GM18873 (cell line): ENCODE measurements around the gene ARHGEF40.
A peak's percentile ranks its signal among the peaks of the same experiment; 100 is the strongest.

Experiments used
- ATAC-seq: cut with Tn5 transposase; IDR thresholded peaks from one replicate; pipeline ENCODE4 v1.9.1; 2021; ENCODE audit warnings: mild to moderate bottlenecking, moderate library complexity, moderate number of reproducible peaks; ENCODE audit not compliant: unreplicated experiment, low FRiP score

The ARHGEF40 gene

DNA sequence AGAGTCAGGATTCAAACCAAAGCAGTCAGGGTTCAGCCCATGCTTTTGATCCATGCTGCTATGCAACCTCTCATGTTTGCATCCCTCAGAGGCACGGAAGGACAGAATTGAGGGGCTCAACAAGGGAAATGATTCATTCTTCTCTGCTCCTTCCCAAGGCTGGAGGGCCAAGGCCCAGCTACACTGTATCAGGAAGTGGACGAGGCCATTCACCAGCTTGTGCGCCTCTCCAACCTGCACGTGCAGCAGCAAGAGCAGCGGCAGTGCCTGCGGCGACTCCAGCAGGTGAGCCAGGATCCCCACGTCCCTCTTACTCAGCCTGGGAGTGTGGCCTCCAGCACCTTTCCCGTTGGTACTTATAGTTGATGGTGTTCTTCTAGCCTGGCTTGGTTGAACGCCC lies 8.6 kb downstream of the ARHGEF40 start:
- no peak for ATAC-seq

DNA sequence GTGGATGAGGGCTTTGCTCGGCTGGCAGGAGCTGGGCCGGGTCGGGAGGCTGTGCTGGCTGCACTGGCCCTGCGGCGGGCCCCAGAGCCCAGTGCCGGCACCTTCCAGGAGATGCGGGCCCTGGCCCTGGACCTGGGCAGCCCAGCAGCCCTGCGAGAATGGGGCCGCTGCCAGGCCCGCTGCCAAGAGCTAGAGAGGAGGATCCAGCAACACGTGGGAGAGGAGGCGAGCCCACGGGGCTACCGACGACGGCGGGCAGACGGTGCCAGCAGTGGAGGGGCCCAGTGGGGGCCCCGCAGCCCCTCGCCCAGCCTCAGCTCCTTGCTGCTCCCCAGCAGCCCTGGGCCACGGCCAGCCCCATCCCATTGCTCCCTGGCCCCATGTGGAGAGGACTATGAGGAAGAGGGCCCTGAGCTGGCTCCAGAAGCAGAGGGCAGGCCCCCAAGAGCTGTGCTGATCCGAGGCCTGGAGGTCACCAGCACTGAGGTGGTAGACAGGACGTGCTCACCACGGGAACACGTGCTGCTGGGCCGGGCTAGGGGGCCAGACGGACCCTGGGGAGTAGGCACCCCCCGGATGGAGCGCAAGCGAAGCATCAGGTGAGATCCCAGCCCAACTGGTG lies 11.5 kb downstream of the ARHGEF40 start:
- ATAC-seq: no peak

DNA sequence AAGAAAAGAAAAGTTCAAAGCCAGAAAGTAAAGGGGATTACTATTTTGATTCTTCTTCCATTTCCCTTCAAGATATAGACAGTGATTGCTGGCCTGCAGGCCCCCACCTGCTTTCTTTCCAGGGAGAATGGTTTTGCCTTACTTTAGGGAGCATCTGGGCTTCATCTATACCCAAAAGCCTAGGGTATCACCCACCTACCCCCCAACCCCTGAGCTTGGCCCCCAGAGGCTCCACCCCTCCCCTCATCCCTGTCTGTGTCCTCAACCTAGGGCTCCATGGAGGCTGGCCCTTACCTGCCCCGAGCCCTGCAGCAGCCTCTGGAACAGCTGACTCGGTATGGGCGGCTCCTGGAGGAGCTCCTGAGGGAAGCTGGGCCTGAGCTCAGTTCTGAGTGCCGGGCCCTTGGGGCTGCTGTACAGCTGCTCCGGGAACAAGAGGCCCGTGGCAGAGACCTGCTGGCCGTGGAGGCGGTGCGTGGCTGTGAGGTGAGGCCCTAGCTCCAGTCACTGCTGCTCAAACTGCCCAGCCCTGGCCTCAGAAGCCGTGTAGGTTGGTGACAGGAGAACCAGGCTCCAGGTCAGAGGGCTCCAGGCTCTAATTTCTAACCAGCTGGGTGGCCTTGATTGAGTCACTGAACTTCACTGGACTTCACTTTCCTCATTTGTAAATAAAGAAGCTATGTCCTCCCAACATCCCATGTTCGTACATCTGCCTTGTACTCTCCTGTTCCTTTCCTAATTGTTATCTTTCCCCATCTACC lies 13.6 kb downstream of the ARHGEF40 start:
- ATAC-seq: no peak

DNA sequence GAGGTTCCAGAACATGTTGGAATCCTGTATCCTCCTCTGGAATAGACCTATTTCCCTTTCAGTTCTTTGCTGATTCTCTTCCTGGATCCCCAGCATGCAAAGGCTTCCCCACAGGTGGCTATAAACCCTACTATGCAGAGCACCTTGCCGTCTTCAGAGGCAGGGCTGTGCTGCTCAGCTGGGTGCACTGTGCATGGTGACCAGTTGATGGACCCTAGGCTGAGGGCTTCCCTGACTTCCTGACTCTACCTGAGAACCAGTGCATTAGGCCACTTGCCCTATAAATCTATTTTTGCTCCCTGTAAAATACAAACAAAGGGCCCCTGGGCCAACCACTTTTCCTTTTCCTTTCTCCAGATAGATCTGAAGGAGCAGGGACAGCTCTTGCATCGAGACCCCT lies 14.3 kb downstream of the ARHGEF40 start:
- ATAC-seq: no peak

DNA sequence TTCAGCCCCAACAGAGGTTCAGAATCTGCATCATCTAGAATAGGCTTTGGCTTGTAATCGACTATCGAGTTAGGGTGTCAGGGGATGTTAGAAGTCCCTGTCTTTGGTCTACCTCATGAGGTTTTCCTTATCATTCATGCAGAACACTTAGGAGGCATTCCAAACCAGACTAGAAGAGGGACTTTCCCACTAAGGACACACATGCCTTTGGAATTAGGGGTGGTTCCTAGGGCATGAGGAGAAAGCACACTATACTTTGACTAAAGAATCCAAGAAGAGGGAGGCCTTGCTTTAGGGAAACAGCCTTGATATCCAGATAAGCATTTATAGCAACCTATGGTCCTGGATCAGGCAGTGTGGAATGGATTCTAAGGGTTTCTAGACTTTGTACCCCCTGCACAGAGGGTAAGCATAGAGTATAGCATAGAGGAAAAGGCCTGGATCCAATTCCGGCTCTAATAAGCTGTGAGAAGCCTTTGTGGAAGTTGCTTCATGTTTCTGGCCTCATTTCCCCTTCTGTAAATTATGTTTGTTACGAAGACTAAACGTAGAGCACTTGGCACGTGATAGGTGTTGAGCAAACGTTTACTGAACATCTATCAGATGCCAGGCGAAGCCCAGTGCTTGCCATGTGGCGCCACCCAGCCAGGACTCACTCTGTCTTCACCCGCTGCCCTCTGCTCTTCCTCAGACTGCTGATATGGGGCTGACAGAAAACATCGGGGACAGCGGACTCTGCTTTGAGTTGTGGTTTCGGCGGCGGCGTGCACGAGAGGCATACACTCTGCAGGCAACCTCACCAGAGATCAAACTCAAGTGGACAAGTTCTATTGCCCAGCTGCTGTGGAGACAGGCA lies 15.1 kb downstream of the ARHGEF40 start:
- no peak for ATAC-seq

DNA sequence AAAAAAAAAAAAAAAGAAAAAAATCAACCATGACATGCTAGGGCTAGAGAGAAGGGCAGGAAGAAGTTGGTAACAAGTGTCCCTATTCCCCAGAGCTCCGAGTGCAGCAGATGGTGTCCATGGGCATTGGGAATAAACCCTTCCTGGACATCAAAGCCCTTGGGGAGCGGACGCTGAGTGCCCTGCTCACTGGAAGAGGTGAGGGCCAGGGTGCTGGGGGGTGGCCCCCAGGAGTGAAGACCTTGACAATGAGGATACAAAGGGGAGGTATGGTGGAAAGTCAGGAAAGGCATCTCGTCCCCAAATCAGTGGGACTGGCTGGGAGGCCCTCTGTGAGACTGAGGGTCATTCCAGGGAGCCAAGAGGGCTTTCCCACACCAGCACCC lies 16.8 kb downstream of the ARHGEF40 start:
- ATAC-seq: no peak

DNA sequence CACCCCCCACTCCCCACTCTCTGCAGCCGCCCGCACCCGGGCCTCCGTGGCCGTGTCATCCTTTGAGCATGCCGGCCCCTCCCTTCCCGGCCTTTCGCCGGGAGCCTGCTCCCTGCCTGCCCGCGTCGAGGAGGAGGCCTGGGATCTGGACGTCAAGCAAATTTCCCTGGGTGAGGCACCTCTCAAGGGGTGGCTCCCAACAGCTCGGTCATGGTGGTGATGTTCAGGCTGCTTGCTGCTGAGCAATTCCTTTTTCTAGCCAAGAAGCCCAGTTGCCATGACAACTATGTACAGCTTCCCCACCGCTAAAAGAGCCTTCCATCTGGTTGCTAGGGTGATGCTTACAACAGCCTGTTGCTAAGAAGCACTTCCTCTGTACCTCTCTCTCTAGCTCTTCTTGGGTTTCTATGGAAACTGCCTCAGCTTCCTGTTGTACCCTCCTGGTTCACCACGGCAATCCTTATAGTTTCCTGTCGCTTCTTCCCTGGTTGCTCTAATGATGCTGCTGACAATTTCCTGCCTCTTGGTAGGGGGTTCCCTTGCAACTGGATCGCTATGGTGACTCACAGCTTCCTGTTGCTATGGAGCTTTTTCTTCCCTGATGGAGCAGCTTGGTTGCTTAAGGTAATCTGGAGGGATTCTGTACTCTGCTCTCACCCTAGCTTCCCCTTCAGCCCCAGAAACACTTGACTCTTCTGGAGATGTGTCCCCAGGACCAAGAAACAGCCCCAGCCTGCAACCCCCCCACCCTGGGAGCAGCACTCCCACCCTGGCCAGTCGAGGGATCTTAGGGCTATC lies 17.4 kb downstream of the ARHGEF40 start:
- ATAC-seq: no peak

DNA sequence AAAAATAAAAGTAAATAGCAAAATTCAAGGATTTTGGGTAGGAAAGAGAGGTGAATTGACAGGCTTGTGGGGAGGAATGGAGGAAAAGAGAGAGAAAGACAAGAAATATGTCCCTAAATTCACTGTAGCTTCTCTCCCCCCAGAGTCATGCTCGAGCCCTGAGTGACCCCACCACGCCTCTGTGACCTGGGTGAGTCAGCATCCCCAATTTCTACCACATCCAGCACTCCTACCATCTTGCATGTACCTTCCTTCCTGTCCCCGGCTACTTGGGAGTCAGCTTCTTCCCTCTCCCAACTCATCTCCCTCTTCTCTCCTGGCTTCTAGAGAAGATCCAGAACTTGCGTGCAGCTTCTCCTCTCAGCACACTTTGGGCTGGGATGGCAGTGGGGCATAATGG lies 18.6 kb downstream of the ARHGEF40 start:
- ATAC-seq: no peak

DNA sequence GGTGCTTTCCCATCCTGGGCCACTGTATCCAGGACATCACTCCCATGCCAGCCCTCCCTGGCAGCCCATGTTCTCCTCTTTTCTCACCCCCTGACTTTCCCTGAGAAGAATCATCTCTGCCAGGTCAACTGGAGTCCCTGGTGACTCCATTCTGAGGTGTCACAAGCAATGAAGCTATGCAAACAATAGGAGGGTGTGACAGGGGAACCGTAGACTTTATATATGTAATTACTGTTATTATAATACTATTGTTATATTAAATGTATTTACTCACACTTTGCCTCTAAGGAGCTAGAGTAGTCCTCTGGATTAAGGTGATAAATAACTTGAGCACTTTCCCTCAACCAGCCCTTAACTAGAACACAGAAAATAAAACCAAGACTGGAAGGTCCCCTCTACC lies 19.2 kb downstream of the ARHGEF40 start:
- ATAC-seq: no peak

DNA sequence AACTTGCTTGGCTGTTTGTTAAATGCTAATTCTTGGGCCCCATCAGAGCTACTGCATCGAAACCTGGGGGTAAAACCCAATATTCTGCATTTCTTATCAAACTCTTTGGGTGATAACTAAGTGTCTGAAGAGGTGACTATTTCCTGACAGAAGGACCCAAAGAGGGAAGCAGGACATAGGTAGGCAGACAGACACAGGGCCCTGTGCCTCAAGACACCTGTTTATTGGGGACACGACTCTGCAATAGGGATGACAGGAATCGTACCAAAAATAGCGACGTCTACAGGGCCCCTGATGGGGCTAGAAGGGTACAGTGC lies 19.7 kb downstream of the ARHGEF40 start:
- no peak for ATAC-seq

DNA sequence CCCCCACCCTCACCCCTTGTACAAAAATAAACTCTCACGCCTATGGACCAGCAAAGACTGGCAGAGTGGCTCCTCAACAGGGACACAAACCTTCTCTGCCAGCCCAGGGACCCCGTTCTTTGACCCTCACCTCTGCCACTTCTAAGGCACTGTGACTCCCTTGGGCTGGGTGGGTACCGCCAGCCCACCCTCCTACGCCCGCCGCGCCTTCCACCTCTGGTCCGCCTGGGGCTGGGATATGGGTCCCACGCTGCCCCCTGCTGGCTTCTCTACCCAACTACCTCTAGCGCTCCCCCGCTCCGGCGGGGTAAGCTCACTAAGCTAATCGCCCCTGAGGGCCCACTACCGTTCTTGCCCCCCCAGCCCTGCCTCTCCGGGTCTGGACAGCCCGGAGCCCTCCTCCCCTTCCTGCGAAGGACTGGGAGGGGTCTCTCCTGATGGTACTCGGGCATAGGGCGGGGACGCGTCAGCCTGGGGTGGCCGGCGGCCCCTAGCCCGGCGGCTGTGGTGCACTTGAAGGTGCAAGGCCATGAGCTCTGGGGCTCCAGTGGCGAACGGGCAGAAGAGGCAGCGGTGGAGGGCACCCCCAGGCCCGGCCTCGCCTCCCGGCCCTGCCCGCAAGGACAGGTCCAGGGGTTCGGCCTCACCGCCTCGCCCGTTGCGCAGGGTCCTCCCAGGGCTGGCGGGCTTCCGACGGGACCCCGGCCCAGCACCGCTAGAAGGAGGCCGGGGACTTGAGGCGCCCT lies 20.3 kb downstream of the ARHGEF40 start:
- ATAC-seq: no peak

DNA sequence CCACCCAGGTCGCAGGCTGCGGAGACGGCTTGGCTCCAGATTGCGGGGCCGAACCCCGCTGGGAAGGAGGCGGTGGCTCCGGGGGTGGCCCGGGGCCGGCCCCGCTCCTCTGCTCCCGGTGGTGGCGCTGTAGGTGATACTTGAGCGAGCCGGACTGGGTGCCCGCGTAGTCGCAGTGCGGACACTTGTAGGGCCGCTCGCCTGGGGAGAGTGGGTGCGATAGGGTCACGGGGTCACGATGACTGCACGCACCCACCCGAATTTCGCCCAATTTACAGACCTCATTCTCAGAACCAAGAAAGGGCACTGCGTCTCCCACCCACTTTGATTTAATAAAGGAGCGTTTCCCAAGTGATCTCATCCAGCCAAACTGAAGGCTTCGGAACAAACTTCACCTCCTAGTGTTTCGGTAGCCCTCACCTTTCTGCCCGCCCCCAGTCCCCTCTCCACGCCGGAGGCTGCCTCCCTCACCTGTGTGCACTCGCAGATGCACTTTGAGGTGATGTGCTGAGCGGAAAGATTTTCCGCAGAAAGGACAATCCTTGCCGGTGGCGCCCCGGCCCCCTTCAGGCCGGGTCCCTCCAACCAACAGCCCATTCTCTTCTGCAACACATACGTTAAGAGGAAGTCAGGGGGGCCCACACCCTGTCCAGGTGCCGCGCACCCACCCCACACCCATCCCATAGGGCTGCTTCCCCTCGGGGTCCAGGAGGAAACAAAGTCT lies 21.0 kb downstream of the ARHGEF40 start:
- no peak for ATAC-seq

DNA sequence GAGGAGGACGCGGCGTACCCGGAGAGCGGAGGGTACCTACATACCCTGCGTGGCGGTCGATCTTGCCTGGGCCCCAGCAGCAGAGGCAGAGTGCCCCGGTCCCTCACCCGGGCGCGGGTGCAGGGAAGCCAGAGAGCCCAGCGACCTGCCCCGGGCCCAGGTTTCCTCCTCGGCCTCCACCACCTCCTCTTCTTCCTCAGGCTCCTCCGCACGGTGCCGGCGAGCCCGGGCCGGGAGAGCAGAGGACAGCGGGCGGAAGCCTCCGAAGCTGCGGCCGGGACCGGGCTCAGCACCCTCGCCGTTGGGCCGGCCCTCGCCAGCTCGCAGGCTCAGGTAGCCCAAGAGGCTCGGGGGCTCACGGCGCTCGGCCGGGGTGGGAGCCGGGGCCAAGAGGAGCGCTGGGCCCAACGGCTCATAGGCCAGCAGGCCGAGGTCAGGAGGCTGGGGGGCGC lies 21.7 kb downstream of the ARHGEF40 start:
- ATAC-seq: no peak

DNA sequence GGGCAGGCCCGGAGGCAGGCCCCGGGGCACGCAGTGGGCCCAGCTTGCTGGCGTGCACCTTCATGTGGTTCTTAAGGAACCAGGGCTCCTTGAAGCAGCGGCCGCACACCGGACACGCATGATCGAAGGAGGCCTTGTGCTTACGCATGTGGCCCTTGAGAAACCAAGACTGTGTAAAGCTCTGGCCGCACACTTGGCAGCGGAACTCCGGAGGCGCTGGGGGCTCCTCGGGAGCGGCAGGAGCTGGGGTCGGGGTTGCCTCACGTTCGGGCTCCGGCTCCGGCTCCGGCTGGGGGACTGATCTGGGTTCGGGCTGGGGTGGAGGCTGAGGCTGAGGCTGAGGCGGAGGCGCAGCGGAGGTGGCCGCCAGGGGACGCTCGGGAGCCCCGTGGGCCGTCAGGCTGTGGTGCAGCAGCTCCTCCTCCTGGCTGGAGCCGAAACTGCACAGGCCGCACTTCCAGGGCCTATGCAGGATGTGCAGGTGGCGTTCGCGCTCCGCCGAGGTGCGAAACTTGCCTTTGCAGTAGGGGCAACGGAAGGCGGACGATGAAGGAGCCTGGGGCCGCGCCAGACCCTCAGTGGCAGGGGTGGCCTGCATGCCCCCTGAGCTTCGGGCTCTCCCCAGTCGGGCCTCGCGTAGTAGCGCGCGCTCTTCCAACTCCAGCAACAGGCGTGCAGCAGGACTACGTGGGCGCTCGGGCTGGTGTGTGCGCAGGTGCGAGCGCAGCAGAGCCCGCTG lies 22.3 kb downstream of the ARHGEF40 start:
- ATAC-seq: peak; percentile 79

DNA sequence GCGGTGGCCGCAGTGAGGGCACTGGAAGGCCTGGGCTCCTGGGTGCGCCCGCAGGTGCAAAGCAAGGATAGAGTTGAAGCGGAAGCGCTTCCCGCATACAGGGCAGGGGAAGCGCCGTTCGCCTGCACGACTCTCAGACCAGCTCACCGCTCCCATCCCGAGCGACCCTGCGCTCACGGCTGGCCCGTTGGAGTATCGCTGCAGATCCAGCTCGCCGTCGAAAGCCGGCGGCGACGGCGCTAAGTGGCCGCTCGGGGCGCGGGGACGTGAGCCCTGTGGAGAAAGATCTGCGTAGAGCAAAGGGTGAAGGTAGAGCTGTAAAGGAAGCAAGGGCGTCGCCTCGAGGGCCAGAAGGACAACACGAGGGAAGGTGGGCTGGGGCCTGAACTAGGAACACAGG lies 22.9 kb downstream of the ARHGEF40 start:
- no peak for ATAC-seq

DNA sequence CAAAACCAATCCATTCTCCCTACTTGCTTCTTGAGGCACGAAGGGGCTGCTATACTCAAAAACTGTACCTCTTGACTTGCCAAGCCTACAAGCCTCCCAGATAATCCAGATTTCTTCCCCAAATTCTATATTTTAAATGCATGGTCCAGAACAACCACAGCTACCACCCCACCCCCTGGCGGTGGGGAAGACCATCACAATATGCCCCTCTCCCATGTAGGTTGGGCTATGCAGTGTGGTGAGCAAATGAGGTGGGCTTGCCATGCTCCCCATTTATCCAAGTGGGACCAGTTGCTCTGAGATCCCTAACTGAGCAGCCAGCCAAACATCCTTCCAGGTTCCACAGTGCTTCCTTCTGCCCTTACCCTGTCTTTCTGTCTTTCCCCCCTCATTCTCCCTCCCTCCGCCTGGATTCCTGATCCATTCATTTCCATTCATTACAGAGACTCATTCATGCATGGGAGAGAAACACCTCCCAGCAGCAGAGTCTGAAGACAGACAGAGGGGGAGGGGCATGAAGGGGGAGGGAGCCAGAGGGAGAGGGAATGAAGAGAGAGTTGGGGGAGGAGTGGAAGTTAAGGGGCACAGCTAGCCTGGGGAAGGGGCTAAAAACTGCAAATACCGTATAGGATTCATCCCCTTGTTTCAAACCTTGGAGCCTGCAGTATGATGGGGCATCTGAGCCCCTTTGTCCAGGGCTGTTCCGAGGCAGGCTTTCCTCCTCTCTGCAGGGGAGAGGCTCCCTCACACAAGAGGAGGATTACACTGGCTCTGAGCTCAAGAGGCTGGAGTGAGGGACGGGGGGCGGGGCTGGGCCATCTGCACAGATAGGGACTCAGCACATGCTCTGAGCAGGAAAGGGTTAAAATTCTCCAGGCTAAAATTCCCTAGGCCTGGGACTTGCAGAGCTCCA lies 23.9 kb downstream of the ARHGEF40 start:
- no peak for ATAC-seq

DNA sequence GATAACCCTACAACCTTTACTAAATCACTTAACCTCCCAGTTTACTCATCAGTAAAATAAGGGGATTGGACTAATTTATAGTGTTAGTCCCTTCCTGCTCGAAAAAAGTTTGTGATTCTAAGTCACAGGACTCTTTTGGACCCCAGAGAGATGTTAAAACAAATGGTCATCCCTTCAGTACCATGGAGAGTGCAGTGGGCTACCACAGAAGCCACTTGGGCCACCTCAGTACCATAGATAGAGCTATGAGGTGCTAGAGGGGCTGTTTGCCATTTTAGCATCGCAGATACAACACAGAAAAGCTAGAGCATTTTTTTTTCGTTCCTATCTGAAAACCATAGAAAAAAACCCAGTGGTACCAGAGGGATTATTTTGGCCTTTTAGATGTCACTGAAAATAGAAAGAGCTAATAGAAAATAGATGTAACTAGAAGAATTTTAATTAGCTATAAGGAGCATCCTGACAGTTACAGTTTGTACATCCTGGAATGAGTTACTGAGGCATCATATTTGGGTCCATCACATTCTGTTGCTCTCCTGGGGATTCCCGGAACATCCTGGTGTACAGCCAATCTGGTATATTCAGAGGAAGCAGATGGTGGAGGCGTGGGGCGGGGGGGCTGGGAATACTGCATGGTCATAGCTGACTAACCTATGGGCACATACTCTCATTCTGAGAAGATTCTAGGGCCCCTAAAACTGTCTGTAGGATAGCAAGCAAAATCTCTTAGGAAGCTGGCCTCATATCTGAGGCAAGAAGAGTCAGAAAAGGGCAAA lies 25.5 kb downstream of the ARHGEF40 start:
- ATAC-seq: no peak
